ENCODE results near the gene ITPR2.

- no peak for TF ChIP-seq POLR2A (IDR thresholded peaks at IDR 0.05; ENCODE audit: low read depth, low read length)
- no peak for TF ChIP-seq TAF1 (IDR thresholded peaks at IDR 0.05; ENCODE audit: borderline replicate concordance, low read depth, low read length)
Measured at GRCh38 chr12:26564391-26564790, 268.6 kb downstream of the ITPR2 start.

Measured in GM12892 (cell line).